Ishikawa (cell line): ENCODE results near the gene PLD6.

Source experiments
- CREB1 ChIP-seq: IDR thresholded peaks from 2 replicates; pipeline ENCODE4 v1.6.1; 2012; ENCODE audit warnings: low read depth
- EP300 ChIP-seq: IDR thresholded peaks from 2 replicates; pipeline ENCODE4 v1.6.1; 2012; ENCODE audit warnings: borderline replicate concordance
- FOXM1 ChIP-seq: IDR thresholded peaks from 2 replicates; pipeline ENCODE4 v1.6.1; 2012; ENCODE audit warnings: low read depth, borderline replicate concordance
- MAX ChIP-seq: IDR thresholded peaks from 2 replicates; pipeline ENCODE4 v1.6.1; 2012
- REST ChIP-seq: IDR thresholded peaks from 2 replicates; pipeline ENCODE4 v1.6.1; 2012; ENCODE audit warnings: low read depth, mild to moderate bottlenecking
- TAF1 ChIP-seq: IDR thresholded peaks from 2 replicates; pipeline ENCODE4 v1.6.1; 2012; ENCODE audit warnings: low read depth, mild to moderate bottlenecking
- TCF12 ChIP-seq: IDR thresholded peaks from 2 replicates; pipeline ENCODE4 v1.6.1; 2012; ENCODE audit warnings: low read depth
- USF1 ChIP-seq: IDR thresholded peaks from 2 replicates; pipeline ENCODE4 v1.6.1; 2012
- YY1 ChIP-seq: IDR thresholded peaks from 2 replicates; pipeline ENCODE4 v1.6.1; 2012; ENCODE audit warnings: low read depth
- ZBTB7A ChIP-seq: IDR thresholded peaks from 2 replicates; pipeline ENCODE4 v1.6.1; 2012; ENCODE audit warnings: low read depth

DNA sequence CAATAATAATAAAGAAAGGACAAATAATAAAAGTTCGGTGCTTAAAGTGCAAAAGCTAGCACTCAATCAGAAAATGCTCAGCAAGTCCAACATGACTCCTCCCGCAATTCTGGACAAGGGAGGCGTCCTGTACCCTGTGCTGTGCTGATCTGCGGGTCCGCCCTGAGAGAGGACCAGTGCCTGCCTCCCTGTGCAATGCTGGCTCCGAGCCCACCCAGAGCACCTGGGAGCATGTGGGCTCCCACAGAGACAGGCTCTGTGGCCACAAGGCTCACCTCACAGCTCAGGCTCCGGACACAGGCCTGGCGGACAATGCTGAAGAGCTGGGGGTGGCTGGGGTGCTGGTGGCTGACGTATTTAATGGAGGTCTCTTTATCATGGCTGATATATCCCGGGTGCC lies 19.8 kb upstream of the PLD6 start:
- TF ChIP-seq EP300 (no peak), TCF12 (no peak), MAX (no peak), CREB1 (no peak), TAF1 (no peak), ZBTB7A (no peak), YY1 (no peak), USF1 (no peak), FOXM1 (no peak), REST (no peak)
